SK-N-SH (cell line): ENCODE measurements around the gene PREPL.

Experiments used
- EP300 ChIP-seq, 2 experiments: IDR thresholded peaks; 2 replicates each; pipeline versions ENCODE4 v1.4.0 to v1.6.1; 2012; ENCODE audit warnings: borderline replicate concordance in 1 of 2, low read depth in 1 of 2, low read length in 1 of 2
- GABPA ChIP-seq: IDR thresholded peaks from 2 replicates; pipeline ENCODE4 v1.4.0; 2012; ENCODE audit warnings: low read depth, mild to moderate bottlenecking
- POLR2AphosphoS5 ChIP-seq: IDR thresholded peaks from 2 replicates; pipeline ENCODE4 v1.6.1; 2012; ENCODE audit warnings: low read depth, low read length
- RCOR1 ChIP-seq: fragments of 150-350 bp; IDR thresholded peaks from 2 replicates; pipeline ENCODE4 v1.6.1; 2017; ENCODE audit warnings: antibody characterized with exemption, low read length
- SIN3A ChIP-seq: IDR thresholded peaks from 2 replicates; pipeline ENCODE4 v1.6.1; 2012; ENCODE audit warnings: low read depth, mild to moderate bottlenecking, low read length, moderate library complexity, borderline replicate concordance
- TAF1 ChIP-seq: IDR thresholded peaks from 2 replicates; pipeline ENCODE4 v1.6.1; 2012; ENCODE audit warnings: low read depth, mild to moderate bottlenecking, low read length, moderate library complexity, borderline replicate concordance
- TF ChIP-seq, protein P1 (sequence below): fragments of 200-600 bp; sonication (generic); IDR thresholded peaks from 2 replicates; pipeline ENCODE4 v1.6.1; 2017; ENCODE audit warnings: antibody characterized with exemption, mild to moderate bottlenecking, moderate library complexity
- TF ChIP-seq, protein P2 (sequence below): IDR thresholded peaks from 2 replicates; pipeline ENCODE4; 2012

DNA sequence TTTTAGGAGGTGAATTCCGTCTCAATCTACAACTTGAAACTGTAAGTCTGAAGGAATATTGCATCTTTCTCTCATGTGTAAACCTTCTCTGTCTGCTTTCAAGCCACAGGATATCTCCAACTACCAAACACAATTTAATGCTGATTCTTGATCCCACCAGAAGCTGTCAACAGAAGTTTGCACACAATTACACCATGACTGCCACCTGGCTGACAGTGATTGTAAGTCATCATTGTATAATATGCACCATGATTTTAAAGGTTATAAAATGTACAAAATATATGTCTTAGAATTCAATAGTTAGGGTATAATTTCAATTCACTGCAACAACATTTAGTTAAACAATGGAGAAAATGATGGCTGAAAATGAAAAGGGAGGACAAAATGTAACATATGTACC is 18.4 kb downstream of the PREPL start:
- TF ChIP-seq, protein P1, sequence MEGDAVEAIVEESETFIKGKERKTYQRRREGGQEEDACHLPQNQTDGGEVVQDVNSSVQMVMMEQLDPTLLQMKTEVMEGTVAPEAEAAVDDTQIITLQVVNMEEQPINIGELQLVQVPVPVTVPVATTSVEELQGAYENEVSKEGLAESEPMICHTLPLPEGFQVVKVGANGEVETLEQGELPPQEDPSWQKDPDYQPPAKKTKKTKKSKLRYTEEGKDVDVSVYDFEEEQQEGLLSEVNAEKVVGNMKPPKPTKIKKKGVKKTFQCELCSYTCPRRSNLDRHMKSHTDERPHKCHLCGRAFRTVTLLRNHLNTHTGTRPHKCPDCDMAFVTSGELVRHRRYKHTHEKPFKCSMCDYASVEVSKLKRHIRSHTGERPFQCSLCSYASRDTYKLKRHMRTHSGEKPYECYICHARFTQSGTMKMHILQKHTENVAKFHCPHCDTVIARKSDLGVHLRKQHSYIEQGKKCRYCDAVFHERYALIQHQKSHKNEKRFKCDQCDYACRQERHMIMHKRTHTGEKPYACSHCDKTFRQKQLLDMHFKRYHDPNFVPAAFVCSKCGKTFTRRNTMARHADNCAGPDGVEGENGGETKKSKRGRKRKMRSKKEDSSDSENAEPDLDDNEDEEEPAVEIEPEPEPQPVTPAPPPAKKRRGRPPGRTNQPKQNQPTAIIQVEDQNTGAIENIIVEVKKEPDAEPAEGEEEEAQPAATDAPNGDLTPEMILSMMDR: peak; percentile 51
- TF ChIP-seq GABPA (no peak), EP300 (IDR thresholded peaks at IDR 0.05; ENCODE audit: borderline replicate concordance in 1 of 2, low read depth in 1 of 2, low read length in 1 of 2) (no peak), TAF1 (no peak), RCOR1 (no peak), POLR2AphosphoS5 (no peak), SIN3A (no peak)
- TF ChIP-seq, protein P2, sequence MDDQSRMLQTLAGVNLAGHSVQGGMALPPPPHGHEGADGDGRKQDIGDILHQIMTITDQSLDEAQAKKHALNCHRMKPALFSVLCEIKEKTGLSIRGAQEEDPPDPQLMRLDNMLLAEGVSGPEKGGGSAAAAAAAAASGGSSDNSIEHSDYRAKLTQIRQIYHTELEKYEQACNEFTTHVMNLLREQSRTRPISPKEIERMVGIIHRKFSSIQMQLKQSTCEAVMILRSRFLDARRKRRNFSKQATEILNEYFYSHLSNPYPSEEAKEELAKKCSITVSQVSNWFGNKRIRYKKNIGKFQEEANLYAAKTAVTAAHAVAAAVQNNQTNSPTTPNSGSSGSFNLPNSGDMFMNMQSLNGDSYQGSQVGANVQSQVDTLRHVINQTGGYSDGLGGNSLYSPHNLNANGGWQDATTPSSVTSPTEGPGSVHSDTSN: no peak
